GM19025 (cell line): ENCODE data around the gene MN1.

Experiments
- ATAC-seq: cut with Tn5 transposase; IDR thresholded peaks from one replicate; pipeline ENCODE4 v1.9.1; 2021; ENCODE audit warnings: mild to moderate bottlenecking, low read depth, moderate library complexity; ENCODE audit not compliant: unreplicated experiment

Gene MN1

GRCh38 chr22:27800250-27801201 is 1.0 kb downstream of the MN1 start:
- ATAC-seq: no peak

DNA sequence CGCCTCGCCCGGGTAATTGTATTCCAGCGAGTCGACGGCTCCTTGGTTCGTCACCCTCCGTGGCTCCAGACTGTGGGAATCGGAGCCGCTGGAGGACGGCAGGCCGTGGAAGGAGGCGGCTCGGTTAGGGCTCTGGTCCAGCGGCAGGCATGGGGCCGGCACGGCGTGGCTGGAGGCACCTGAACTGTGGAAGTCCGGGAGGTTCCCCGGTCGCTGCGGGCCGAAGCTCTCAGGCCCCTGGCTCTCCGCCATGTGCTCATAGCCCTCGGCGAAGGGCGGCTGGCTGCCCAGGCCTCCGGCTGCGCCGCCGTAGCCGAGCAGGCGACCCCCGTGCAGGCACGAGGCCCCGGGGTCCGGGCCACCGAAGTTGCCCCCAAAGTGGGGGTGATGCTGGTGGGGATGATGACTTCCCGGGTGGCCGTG is 1.7 kb downstream of the MN1 start:
- ATAC-seq: no peak

DNA sequence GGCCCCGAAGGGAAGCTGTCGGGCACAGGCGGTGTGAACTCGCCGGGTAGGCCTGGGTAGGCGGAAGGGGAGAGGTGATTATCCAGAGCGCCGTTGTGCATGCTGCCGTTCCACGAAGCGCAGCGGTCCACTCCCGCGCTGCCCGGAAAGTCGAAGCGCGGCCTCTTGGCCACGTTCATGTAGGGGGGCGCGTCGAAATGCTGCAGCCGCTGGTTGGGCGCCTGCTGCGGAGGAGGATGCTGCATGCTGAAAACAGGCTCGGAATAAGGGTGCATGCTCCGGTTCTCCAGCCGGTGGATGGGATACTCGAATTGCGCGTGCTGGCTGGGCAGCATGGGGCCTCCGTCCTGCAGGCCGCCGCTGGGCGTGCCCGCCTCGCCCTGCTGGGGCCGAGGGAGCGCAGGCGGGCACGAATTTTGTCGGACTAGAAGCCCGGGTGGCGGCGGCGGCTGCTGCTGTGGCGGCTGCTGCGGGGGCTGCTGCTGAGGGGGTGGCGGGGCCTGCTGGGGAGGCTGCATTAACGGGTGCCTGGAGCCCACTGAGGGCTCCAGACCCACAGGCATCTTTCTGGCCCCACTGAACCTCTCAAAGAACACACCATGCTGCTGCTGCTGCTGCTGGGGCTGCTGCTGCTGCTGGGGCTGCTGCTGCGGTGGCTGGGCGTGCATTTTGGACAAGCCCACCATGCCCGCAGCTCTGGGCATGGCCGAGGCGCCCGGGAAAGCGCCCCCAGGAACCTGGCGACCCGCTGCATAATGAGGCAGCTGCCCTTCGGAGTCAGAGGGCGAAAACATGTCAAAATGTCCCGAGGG is 2.3 kb downstream of the MN1 start:
- no peak for ATAC-seq

- ATAC-seq: no peak
Measured at GRCh38 chr22:27798511-27799014, 3.0 kb downstream of the MN1 start.

DNA sequence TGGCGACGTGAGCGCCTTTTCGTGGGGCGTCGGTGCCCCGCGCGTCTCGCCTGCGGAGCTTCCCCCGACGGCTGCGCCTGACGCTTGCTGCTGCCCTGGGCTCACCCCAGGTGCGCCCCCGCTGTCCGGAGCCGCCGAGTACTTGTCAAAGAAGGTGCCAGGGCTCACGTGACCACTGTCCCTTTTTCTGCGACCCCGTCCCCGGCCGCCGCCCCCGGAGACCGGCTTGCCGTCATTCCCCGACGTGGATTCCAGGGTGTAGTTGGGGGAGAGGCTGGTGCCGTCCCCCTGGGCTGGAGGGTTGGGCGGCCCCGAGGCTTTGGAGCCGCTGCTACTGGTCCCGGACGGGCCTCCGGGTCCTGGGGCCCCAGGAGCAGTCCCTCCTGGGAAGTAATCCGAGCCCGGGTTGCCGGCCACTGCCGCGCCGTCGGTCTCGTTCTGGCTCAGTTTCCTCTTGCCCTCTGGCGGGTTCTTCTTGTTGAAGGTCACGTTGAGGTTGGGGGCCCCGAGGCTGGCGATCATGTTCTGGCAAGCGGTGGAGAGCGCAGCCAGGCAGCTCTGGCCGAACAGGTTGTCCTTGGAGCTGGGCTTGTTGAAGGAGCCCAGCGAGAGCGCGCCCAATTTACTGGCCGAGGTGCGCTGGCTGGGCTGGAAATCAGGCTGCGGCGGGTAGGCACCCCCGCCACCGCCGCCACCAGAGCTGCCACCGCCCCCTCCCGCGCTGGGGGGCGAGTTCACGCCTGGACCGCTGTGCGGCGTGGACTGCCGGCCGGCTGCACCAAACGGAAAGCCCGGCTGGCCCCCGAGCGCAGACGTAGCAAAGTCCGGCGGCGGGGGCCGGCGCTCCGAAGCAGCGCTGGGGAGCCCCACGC is 3.8 kb downstream of the MN1 start:
- no peak for ATAC-seq

- ATAC-seq: no peak
Measured at GRCh38 chr22:27796829-27797519, 4.6 kb downstream of the MN1 start.

DNA sequence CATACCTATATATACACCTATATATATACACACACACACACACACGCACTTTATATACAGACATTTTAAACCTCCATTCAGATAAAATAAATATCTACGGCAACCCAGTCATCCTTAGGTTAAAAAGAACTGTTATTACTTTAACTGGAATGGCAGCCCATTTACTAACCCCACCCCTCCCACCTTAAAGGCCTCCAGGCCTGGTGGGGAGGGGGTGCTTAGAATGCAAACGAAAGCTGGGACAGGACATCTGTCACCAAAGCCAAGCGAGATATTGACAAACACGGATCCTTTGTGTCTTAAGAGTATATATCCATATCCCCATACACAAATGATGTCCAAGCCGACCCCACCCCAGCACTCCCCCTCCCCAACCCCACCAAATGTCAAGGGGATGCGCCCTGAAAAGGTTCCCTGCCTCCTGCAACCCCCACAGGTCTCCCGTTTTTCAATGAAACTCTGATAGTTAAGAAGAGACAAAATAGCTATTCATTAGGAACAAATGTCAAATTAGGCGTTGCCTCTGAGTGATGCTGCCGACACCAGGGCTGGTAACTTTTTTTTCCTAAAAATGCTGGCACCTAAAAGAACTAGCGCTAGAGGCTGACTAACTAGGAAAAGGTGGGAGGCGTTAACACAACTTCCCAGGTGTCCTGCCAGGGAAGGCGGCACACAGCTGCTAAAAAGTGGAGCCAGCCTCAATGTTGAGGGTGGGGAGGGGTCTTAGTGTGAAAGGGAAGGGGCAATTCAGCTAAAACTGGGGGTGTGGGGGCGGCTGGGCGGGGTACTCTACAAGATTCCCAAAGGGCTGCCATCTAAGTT is 5.6 kb downstream of the MN1 start:
- no peak for ATAC-seq

GRCh38 chr22:27795053-27795452 is 6.5 kb downstream of the MN1 start:
- ATAC-seq: no peak

GRCh38 chr22:27794226-27794625 is 7.3 kb downstream of the MN1 start:
- ATAC-seq: no peak

GRCh38 chr22:27793576-27793975 is 8.0 kb downstream of the MN1 start:
- no peak for ATAC-seq

GRCh38 chr22:27792452-27793161 is 8.9 kb downstream of the MN1 start:
- ATAC-seq: no peak

- ATAC-seq: no peak
Measured at GRCh38 chr22:27791859-27792241, 9.7 kb downstream of the MN1 start.

GRCh38 chr22:27791159-27791858 is 10.2 kb downstream of the MN1 start:
- ATAC-seq: no peak

DNA sequence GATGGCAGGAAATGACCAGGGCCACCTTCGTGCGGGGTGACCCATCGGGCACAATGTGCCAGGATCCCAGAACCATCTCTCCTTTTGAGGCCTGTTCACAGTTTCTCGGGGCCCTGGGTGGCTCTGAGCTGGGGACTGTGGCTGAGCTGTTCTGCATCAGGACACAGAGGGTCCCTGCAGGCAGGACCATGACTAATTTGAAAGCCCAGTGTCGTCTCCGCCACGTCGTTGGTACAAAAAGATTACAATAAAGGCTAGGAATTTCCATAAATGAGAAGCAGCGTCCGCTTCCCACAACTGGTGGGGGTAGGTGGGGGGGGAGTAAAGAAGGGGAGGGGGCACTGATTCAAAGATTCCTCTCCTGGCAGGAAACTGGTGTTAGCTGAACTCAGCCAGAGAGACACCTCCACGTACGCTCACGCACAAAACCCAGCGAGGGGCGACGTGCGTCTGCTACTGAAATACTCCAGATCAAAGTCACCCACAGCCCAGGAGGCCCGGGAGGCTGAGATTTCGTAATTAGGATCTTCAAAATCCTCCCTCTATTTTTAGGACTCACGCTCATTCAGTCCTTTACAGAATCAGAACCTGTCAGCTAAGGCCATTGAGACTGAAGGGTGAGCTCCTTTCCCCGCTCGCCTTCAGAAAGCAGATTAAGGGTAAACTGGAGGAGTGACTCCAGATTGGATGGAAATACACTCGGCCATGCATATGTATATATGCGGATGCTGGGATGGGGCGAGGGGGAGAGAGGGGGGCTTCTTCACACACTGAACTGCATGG is 11.0 kb downstream of the MN1 start:
- no peak for ATAC-seq

DNA sequence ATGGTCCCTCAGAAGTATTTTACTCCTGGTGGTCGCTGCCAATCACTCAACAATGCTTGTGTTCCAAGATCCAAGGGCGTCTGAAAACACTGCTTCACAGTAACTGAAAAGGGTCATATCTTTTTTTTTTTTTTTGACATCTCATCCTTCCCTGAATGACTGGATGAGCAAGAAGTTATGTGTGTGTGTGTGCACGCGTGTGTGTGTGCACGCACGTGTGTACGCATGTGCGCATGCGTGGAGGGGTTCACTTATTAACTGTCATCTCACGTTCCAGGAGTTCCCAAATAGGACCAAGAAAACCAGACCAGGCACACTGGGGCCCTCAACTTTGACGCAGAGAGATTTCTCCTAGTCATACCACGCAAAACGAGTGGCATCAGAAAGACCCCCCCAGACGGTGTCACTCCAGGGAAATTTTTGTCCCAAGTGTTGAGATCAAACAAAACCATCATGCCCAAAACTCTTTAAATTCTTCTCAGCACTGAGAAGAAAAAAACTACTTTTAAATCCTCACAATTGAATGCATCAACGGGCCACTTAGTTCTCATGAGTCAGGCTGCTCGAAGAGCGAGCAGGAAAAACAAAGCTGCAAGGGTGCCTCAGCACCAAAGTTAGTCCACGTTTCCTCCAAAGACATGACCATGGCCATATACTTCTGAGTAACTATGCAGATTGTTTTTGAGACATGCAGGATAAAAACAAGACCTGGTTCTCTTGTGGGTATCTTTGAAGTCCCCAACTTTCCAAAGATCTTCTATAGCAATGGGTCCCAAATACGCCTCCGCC is 12.9 kb downstream of the MN1 start:
- no peak for ATAC-seq

GRCh38 chr22:27786965-27787364 is 14.6 kb downstream of the MN1 start:
- ATAC-seq: no peak
